Measurements from ENCODE around the gene PNLDC1.
"Not testable (repeated sequence)": the region's sequence is repeated elsewhere in the genome, so short reads cannot be mapped to it uniquely, and the experiment has no call there.

Gene PNLDC1

GRCh38 chr6:159853754-159854153 lies 53.7 kb downstream of the PNLDC1 start:
- no peak for DNase-seq (ENCODE audit: low read depth)

GRCh38 chr6:159854959-159855358 lies 54.9 kb downstream of the PNLDC1 start:
- DNase-seq (ENCODE audit: low read depth) = no peak

DNA sequence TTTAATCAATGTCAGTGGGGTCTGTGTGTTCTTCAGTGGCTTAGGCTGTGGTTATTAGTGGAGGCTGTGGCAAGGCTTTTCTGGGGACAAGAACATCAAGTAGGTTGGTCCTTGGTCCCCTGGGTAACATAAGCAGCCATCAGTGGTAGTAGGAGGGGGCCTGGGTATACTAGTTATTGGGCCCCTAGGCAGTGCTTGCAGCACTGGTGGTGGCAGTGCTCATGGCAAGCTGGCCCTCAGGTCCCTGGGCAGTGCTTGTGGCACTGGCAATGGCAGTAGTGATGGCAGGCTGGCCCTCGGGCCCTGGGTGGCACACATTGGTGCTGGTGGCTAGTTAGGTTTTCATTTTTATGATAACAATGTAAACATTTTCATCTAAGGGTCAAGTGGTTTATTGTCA lies 58.2 kb downstream of the PNLDC1 start:
- no peak for DNase-seq (ENCODE audit: low read depth)

- no peak for DNase-seq (ENCODE audit: low read depth)
These were observed 60.4 kb downstream of the PNLDC1 start for GRCh38 chr6:159860482-159860881.

GRCh38 chr6:159862103-159862502 lies 62.0 kb downstream of the PNLDC1 start:
- no peak for DNase-seq (ENCODE audit: low read depth)

DNA sequence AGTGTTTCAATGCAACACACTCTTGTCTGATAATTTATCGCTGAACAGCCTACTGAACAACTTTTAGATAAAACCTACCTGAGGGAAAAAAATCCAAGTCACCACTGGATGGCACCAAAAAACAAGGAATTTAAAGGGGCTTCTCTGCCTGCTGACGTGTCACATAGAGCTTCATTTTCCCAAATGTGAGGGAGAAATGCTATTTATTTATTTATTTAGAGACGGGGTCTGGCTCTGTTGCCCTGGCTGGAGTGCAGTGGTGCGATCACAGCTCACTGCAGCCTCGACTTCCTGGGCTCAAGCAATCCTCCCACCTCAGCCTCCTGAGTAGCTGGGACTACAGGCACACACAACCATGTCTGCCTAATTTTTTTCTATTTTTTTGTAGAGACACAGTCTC lies 63.3 kb downstream of the PNLDC1 start:
- not testable (repeated sequence) for DNase-seq (ENCODE audit: low read depth)

DNA sequence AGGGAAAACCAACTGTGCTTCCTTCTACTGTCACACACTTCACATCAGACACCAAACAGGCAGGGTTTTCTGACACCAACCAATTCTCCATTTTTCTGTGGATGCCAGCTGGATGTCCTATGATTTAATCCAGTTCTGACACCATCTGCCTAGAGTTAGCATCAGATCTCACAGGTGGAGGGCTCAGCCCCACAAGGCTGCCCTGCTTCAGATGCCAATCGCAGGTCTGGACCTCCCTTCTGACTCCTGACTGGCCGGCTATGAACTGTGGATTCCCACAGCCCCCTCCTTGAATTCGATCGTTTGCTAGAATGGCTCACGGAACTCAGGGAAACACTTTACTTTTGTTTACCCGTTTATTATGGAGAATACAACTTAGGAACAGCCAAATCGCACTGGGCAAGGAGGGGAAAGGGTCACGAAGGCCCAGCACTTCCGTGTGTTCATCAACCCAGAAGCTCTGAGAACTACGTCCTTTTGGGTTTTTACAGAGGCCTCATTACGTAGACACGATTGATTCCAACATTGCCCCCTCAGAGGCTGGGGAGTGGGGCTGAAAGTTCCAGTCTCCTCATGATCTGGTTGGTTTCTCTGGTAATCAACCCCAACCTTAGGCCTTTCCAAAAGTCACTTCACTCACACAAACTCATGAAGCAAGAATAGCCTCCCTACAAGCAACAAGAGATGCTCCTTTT lies 65.3 kb downstream of the PNLDC1 start:
- no peak for DNase-seq (ENCODE audit: low read depth)

GRCh38 chr6:159866286-159867247 lies 66.5 kb downstream of the PNLDC1 start:
- no peak for DNase-seq (ENCODE audit: low read depth)

Data from stimulated activated CD8-positive, alpha-beta memory T cell treated with anti-CD3 and anti-CD28 coated beads, Interleukin-15, amount 100 ng/mL, for 24 hours (primary cell).